Activated CD4-positive, alpha-beta T cell treated with anti-CD3 and anti-CD28 coated beads for 24 hours (primary cell): ENCODE results near the gene ZNF112.

Source experiments
- DNase-seq, 2 donors: peaks; one replicate each; pipeline ENCODE4 v3.0.0-alpha.2; 2020; ENCODE audit warnings: low read depth in 2 of 2

The ZNF112 gene

GRCh38 chr19:44282846-44283245, 73.6 kb downstream of the ZNF112 start:
- DNase-seq, result no peak

GRCh38 chr19:44280916-44281315, 75.6 kb downstream of the ZNF112 start:
- no peak for DNase-seq

GRCh38 chr19:44278181-44278690, 78.2 kb downstream of the ZNF112 start:
- DNase-seq, result no peak

- DNase-seq, result no peak
Measured at GRCh38 chr19:44277331-44277730, 79.1 kb downstream of the ZNF112 start.
